H1 (cell line): Measurements from ENCODE around the gene SLC18A3. TPM values are rescaled to one million over a fixed set of nuclear protein-coding genes. Genes with fewer than 3 reads are reported as not detected.

Experiments used
- CTCF ChIP-seq, 3 experiments: IDR thresholded peaks; 1 replicate in 2 of 3; 2 replicates in 1 of 3; pipeline versions ENCODE4 v1.5.1 to v1.6.1; 2011; ENCODE audit warnings: low read length in 3 of 3, mild to moderate bottlenecking in 3 of 3, inconsistent platforms in 2 of 3, low read depth in 1 of 3, moderate library complexity in 1 of 3; ENCODE audit not compliant: insufficient read depth in 1 of 3; ENCODE audit errors: control extremely low read depth in 1 of 3
- JUN ChIP-seq: IDR thresholded peaks from 2 replicates; pipeline ENCODE4 v1.6.1; 2011; ENCODE audit warnings: low read depth, mild to moderate bottlenecking, improper control_type of control experiment, low read length
- polyA plus RNA-seq, 7 experiments: library from polyadenylated mRNA; depleted of rRNA in 3 of 7; stranded (reverse) in 5 of 7; unstranded in 2 of 7; fragments of >200 nt in 5 of 7; fragments of 200-250 nt in 2 of 7; gene quantifications; 1 replicate in 5 of 7; 2 replicates in 1 of 7; 4 replicates in 1 of 7; pipeline versions ENCODE4 v1.2.1 to v1.2.3, GENCODE V29; 2011 to 2013; ENCODE audit warnings: missing spikeins in 2 of 7, mixed read lengths in 2 of 7
- total RNA-seq: library from RNA; stranded (reverse); fragmentation: NEBNext Ultra II Directional; extraction: Animal tissue kit (Norgen Biotek cat#: 25700); gene quantifications from 2 replicates; pipeline ENCODE4 v1.2.1, GENCODE V29; 2021

The SLC18A3 gene
- total and polyA plus RNA-seq, 2 of the 8 experiments (the other 6 are each of a cell fraction or from before 2014, with no cell fraction given): 0.17 TPM; not detected in 1

GRCh38 chr10:49612513-49613164 lies 2.5 kb downstream of the SLC18A3 start (continued):
- TF ChIP-seq CTCF (IDR thresholded peaks at IDR 0.05; ENCODE audit: control extremely low read depth in 1 of 3, insufficient read depth in 1 of 3, low read depth in 1 of 3, low read length in 3 of 3): peak in 2 of 3 experiments; percentile 26 to 31; a peak in 2 of 4 replicates
- no peak for TF ChIP-seq JUN
